ENCODE results near the gene ERP27.

- TF ChIP-seq POLR2A (IDR thresholded peaks at IDR 0.05) = no peak
- TF ChIP-seq CTCF (IDR thresholded peaks at IDR 0.05) = no peak
Measured at GRCh38 chr12:14962797-14963196, 24.5 kb upstream of the ERP27 start.

Data from thyroid gland (tissue), 4 donors.